Epithelial cell of esophagus (primary cell): ENCODE results near the gene HP1BP3.

ENCODE experiments used
- DNase-seq: peaks from one replicate; pipeline ENCODE4 v3.0.0; 2010; ENCODE audit warnings: low read depth
- H3K4me3 ChIP-seq: 2 replicates; pipeline ENCODE4 v1.5.1; 2011; ENCODE audit warnings: mild to moderate bottlenecking, low read length, control low read depth
- CTCF ChIP-seq: IDR thresholded peaks from 2 replicates; pipeline ENCODE4 v1.5.1; 2011; ENCODE audit warnings: low read depth, mild to moderate bottlenecking, low read length, control low read depth, inconsistent platforms; ENCODE audit not compliant: insufficient read depth; ENCODE audit errors: missing control alignments

Gene HP1BP3

GRCh38 chr1:20717452-20718342 lies 69.4 kb downstream of the HP1BP3 start, which contains the start of gene KIF17:
TSS of gene KIF17 (minus strand) at chr1:20718007. CDS start at chr1:20717706, 301 bp downstream.
- peak within 1 kb of the TSS; percentile 30 for H3K4me3 ChIP-seq
- no peak for TF ChIP-seq CTCF
- peak; percentile 78 for DNase-seq

- TF ChIP-seq CTCF, result no peak
- no peak for DNase-seq
- no peak overlapping the region for H3K4me3 ChIP-seq
Observed at GRCh38 chr1:20716232-20716631, 70.9 kb downstream of the HP1BP3 start.

- no peak for DNase-seq
- no peak for TF ChIP-seq CTCF
- H3K4me3 ChIP-seq, result no peak overlapping the region
Observed at GRCh38 chr1:20715406-20715805, 71.7 kb downstream of the HP1BP3 start.

- no peak for DNase-seq
- no peak for TF ChIP-seq CTCF
- no peak overlapping the region for H3K4me3 ChIP-seq
Observed at GRCh38 chr1:20713440-20713839, 73.7 kb downstream of the HP1BP3 start.

GRCh38 chr1:20712215-20712577 lies 74.9 kb downstream of the HP1BP3 start:
- no peak for TF ChIP-seq CTCF
- H3K4me3 ChIP-seq, result no peak overlapping the region
- no peak for DNase-seq

GRCh38 chr1:20711285-20712214 lies 75.6 kb downstream of the HP1BP3 start:
- no peak overlapping the region for H3K4me3 ChIP-seq
- no peak for TF ChIP-seq CTCF
- DNase-seq, result no peak
